Mammary epithelial cell (primary cell): ENCODE results near the gene FLCN.

Experiments
- EZH2 ChIP-seq: IDR thresholded peaks from 2 replicates; pipeline ENCODE4 v1.6.1; 2012; ENCODE audit warnings: low read length, inconsistent platforms, borderline replicate concordance
- TF ChIP-seq, protein P1 (sequence below), 2 donors: IDR thresholded peaks in 1 of 2; conservative IDR thresholded peaks in 1 of 2; 2 replicates each; pipeline ENCODE4 v1.5.1; 2011 to 2012; ENCODE audit warnings: inconsistent platforms in 2 of 2, low read length in 2 of 2, mild to moderate bottlenecking in 2 of 2, control low read depth in 1 of 2, low read depth in 1 of 2; ENCODE audit not compliant: insufficient read depth in 1 of 2; ENCODE audit errors: extremely low read depth in 1 of 2

DNA sequence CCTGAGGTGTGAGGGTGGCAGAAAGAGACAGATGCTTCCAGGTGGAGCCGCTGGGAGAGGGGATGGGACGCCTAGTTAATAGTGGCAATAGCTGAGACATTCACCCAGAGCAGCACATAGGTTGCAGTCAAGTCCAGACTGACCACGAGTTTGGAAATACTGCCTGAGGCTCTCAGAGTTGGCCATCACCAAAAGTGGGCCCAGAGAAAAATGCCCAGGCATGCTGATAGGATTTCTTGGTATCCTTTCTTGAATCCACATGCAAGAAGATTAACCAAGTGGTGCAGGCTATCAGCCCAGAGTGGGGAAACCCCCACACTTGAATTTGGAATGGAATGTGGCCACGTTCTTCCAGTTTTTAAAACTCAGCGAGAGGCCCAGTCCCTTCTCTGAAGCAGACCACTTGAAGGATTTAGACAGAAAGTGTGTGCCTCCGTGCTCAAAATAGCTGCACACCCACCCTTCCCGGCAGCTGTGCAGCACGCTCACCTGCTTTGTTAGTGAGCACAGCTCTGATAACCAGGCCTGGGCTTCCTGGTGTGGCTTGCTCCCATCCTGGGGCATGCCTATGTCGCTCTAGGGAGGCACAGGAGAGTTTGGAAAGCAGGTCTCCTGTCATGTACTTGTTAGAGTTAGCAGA lies 66.5 kb downstream of the FLCN start:
- TF ChIP-seq, protein P1, sequence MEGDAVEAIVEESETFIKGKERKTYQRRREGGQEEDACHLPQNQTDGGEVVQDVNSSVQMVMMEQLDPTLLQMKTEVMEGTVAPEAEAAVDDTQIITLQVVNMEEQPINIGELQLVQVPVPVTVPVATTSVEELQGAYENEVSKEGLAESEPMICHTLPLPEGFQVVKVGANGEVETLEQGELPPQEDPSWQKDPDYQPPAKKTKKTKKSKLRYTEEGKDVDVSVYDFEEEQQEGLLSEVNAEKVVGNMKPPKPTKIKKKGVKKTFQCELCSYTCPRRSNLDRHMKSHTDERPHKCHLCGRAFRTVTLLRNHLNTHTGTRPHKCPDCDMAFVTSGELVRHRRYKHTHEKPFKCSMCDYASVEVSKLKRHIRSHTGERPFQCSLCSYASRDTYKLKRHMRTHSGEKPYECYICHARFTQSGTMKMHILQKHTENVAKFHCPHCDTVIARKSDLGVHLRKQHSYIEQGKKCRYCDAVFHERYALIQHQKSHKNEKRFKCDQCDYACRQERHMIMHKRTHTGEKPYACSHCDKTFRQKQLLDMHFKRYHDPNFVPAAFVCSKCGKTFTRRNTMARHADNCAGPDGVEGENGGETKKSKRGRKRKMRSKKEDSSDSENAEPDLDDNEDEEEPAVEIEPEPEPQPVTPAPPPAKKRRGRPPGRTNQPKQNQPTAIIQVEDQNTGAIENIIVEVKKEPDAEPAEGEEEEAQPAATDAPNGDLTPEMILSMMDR (conservative IDR thresholded peaks at IDR 0.05 in 1 of 2, IDR thresholded peaks at IDR 0.05 in 1 of 2; ENCODE audit: extremely low read depth in 1 of 2, insufficient read depth in 1 of 2, low read depth in 1 of 2, low read length in 2 of 2) = no peak
- TF ChIP-seq EZH2 = no peak
